Mucosa of rectum (tissue), 2 donors: ENCODE results near the gene GOT1.

ENCODE experiments used
- H3K27ac ChIP-seq, 2 donors: one replicate each; pipeline ENCODE4 v1.7.0; 2013; ENCODE audit warnings: inconsistent platforms in 2 of 2, low read depth in 2 of 2, low read length in 2 of 2
- H3K27me3 ChIP-seq, 2 donors: one replicate each; pipeline ENCODE4 v1.7.0; 2013; ENCODE audit warnings: low read length in 2 of 2; ENCODE audit not compliant: control insufficient read depth in 2 of 2, insufficient read depth in 2 of 2
- H3K36me3 ChIP-seq, 2 donors: one replicate each; pipeline ENCODE4 v1.7.0; 2013; ENCODE audit warnings: low read length in 2 of 2; ENCODE audit not compliant: control insufficient read depth in 2 of 2, insufficient read depth in 2 of 2
- H3K4me1 ChIP-seq, 2 donors: one replicate each; pipeline ENCODE4 v1.7.0; 2013; ENCODE audit warnings: low read length in 2 of 2, mild to moderate bottlenecking in 1 of 2; ENCODE audit not compliant: control insufficient read depth in 2 of 2, insufficient read depth in 2 of 2
- H3K4me3 ChIP-seq, 2 donors: one replicate each; pipeline ENCODE4 v1.7.0; 2013; ENCODE audit warnings: low read length in 2 of 2
- H3K9ac ChIP-seq, 2 donors: one replicate each; pipeline ENCODE4 v1.7.0; 2013; ENCODE audit warnings: low read length in 2 of 2, low read depth in 1 of 2, mild to moderate bottlenecking in 1 of 2
- H3K9me3 ChIP-seq, 2 donors: one replicate each; pipeline ENCODE4 v1.7.0; 2013; ENCODE audit warnings: low read length in 2 of 2; ENCODE audit not compliant: control insufficient read depth in 2 of 2
- donor health status: healthy.
- donor health status: Normal muscosa, but diverticular disease.

The GOT1 gene

DNA sequence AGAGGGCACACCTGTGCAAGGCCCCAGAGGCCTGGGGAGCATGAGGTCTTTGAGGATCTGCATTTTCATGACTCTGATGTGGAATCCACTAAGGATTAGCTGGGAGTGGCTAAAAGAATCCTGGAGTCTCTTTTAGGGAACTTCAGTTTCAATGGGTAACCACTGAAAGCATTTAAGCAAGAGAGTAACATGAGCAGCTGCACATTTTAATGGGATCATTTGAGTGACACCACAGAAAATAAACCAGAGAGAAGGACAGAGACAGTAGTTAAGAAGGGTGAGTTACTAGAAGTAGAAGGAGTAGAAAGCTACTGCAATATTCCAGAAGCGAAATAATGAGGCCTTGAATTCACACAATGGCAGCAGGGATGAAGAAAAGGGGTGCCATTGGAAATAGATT is 5.2 kb downstream of the GOT1 start:
- Histone ChIP-seq H3K4me1 (peaks cover 11% of the 10 kb centered on the region in 2 donors), H3K27me3 (no peaks in the 10 kb centered on the region), H3K27ac (no peak overlapping the region), H3K36me3 (peaks cover 27 to 33% of the 10 kb centered on the region in 2 donors), H3K9ac (no peak overlapping the region), H3K4me3 (no peak overlapping the region), H3K9me3 (no peaks in the 10 kb centered on the region)

DNA sequence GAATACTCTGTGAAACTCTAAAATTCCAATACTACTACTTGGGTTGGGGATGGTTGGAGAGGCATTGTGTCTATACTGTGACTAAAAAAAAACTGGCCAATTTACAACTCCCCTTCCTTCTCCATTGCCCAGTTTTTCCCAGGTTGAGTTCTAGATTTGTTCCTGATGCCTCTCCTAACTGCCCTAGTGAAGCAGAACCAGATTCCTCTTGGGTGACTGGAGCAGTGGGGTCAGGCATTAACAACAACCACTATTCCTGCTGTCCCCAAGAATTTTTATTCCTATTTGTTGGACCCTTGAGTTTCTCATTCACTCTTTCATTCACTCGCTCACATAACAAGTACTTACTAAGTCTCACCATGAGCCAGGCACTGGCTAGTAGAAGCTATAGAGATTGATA is 5.8 kb downstream of the GOT1 start:
- Histone ChIP-seq H3K36me3 (peaks cover 32 to 39% of the 10 kb centered on the region in 2 donors), H3K27ac (no peak overlapping the region), H3K4me1 (peaks cover 5% of the 10 kb centered on the region in 2 donors), H3K4me3 (no peak overlapping the region), H3K27me3 (no peaks in the 10 kb centered on the region), H3K9ac (no peak overlapping the region), H3K9me3 (no peaks in the 10 kb centered on the region)

DNA sequence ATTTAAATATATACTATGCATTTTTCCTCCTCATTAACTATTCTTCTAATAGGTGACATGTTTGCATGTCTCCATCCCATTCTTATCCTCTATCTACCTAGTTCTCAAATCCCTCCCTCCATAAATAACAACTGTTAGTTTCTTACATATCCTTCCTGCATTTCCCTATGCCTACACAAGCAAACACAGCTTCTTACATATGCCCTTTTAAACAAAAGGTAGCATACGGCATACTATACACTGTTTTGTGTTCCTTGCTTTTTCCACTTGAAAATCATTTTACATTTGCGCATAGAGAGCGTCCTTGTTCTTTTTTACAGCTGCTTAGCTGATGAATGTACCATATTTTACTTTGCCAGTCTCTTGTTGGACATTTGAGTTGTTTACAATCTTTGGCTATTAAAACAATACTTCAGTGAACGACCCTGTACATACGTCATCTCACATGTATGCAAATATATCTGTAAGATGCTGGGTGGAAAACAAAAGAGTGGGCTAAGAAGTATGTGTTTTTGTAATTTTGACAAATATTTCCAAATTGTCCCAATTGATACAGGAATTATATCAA is 7.8 kb downstream of the GOT1 start:
- Histone ChIP-seq H3K9me3 (no peaks in the 10 kb centered on the region), H3K36me3 (peaks cover 41 to 51% of the 10 kb centered on the region in 2 donors), H3K9ac (no peak overlapping the region)

DNA sequence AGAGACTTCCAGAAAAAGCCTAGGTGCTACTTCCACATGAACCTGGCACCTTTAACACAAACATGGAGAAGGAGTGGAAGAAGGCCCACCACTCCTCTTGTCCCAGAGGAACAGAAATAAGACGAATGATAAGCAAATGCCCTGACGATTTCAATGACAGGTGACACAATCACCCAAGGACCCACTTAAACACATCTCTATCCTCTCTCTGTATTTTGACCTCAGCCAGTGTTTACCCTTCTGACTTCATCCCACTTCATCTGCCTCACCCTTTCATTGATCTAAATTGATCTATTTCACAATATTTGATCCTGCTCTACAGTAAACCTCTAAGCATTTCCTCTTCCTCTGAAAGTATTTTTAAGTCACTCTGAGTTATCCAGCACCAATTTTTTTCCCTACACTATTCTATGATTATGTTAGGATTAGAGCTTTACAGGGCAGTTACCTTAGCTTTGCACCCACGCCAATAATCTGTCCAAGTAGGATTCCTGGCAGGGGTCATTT is 9.1 kb downstream of the GOT1 start:
- no peaks in the 10 kb centered on the region for H3K4me1 ChIP-seq
- no peaks in the 10 kb centered on the region for H3K9me3 ChIP-seq
- no peak overlapping the region for H3K9ac ChIP-seq

More for the DNA sequence above, 7.8 kb downstream of the GOT1 start:
- Histone ChIP-seq H3K27me3 (no peaks in the 10 kb centered on the region), H3K4me3 (no peak overlapping the region), H3K27ac (no peak overlapping the region), H3K4me1 (no peaks in the 10 kb centered on the region)

DNA sequence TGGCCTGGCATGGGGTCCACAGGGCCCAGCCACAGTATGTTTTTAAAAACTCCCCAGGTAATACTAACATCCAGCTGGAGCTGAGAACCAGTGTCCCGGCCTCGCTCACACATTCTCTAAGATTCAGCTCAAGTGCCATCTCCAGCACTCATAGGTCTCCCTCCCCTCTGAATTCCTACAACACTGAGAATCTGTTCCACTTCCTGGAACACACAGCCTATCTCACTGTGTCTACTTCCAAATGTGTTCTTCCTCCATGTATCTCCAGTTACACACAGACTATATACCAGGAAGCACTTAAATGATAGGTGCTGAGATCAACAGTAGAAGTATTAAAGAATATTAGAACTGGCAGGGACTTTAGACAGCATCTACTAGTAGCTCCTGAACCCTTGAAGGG is 10.7 kb downstream of the GOT1 start:
- Histone ChIP-seq H3K4me3 (no peak overlapping the region), H3K27me3 (no peaks in the 10 kb centered on the region), H3K9me3 (no peaks in the 10 kb centered on the region), H3K9ac (no peak overlapping the region), H3K27ac (no peak overlapping the region), H3K36me3 (peaks cover 32 to 38% of the 10 kb centered on the region in 2 donors), H3K4me1 (no peaks in the 10 kb centered on the region)

More for the DNA sequence above, 9.1 kb downstream of the GOT1 start:
- Histone ChIP-seq H3K4me3 (no peak overlapping the region), H3K27ac (no peak overlapping the region), H3K36me3 (peaks cover 40 to 51% of the 10 kb centered on the region in 2 donors), H3K27me3 (no peaks in the 10 kb centered on the region)

DNA sequence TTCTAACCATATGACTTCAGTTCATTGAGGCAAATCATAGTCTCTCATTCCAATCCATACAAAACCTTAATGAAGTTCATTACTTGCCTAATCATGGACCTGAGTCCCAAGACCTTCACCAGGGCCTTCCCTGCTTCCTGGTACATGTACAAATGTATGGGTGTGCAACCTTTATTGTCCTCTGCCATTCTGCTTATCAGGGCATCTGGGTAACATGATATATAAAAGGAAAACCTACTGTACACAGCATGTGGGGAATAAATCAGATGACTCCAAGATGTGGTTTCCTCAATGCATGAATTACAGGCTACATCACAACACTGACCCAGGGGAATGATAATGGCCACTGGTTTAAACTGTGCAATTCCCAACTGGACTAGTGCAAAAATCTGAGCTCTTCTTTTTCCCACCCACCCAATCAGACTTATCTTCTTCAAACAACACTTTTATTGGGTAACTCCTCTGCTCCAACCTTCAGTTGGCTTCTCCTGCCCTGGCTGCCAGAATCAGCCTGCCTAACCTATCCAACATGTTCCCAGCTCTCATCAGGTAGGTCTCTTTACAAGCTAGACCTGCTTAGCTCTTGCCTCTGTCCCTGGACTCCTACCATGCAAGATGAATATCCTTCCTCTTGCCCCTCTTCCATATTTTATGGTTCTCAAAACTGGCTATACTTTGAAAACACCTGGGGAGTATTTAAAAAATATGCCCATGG is 11.4 kb downstream of the GOT1 start:
- Histone ChIP-seq H3K4me3 (no peak overlapping the region), H3K27me3 (no peaks in the 10 kb centered on the region), H3K36me3 (peaks cover 32% of the 10 kb centered on the region in 2 donors), H3K4me1 (no peaks in the 10 kb centered on the region), H3K27ac (peak overlapping the region in 1 of 2 donors; percentile 15), H3K9me3 (no peaks in the 10 kb centered on the region), H3K9ac (no peak overlapping the region)

DNA sequence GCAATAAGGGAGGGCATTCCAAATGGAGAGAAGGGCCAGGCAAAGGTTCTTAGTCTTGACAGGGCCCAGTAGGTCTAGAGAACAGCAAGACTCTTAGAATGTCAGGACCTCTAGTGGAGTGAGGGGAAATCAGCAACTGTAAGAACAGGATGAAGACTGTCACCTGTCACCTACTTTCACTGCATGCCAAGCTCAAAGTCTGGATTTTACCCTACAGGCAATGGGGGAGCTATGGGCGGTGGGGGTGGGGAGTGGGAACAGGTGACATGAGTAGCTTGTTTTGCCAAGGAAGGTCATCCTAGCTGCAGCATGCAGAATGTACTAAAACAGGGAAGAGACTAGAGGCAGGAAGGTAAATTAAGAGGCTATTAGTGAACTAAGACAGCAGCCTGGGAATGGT is 18.3 kb downstream of the GOT1 start:
- Histone ChIP-seq H3K4me1 (peaks cover 0 to 2% of the 10 kb centered on the region in 2 donors), H3K9me3 (no peaks in the 10 kb centered on the region), H3K9ac (no peak overlapping the region), H3K27me3 (no peaks in the 10 kb centered on the region), H3K36me3 (peaks cover 8 to 12% of the 10 kb centered on the region in 2 donors), H3K4me3 (no peak overlapping the region), H3K27ac (no peak overlapping the region)

DNA sequence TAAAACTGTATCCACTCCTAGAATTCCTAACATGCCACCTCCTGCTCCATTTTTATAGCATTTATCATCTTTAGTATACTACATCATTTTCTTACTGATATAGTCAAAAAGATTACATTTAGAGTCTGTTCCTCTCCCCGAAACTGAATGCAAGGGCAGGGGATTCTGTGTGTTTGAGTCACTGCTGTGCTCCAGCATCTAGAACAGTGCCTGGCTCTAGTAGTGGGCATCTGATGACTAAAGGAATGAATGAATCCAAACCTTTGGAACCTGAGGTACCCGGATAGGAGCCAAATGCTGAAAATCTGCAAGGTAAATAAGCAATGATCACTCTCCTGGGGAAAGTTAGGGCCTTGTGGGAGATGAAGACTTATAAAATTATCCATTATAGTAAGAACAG is 18.9 kb downstream of the GOT1 start:
- Histone ChIP-seq H3K9me3 (no peaks in the 10 kb centered on the region), H3K4me3 (no peak overlapping the region), H3K27ac (no peak overlapping the region), H3K4me1 (peaks cover 0 to 2% of the 10 kb centered on the region in 2 donors), H3K27me3 (no peaks in the 10 kb centered on the region), H3K9ac (no peak overlapping the region), H3K36me3 (peaks cover 14 to 16% of the 10 kb centered on the region in 2 donors)

DNA sequence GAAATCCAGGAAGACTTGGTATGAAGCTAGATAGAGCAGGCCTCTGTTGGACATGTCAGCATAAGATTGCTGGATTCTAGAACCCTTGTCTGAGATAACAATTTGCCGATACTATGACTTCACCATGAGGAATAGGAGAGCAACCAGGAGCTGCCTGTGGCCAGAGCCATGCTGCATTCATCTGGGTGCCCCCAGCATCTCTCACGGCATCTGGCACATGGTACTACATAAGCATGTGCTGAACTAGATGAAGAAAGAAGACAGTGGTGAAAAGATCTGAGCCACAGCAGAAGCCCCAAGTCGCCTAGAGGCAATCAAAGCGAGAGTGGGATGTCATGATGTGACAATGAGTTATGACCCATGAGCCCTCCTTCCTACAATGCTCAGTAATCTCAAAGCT is 19.5 kb downstream of the GOT1 start:
- H3K9me3 ChIP-seq: no peaks in the 10 kb centered on the region
- no peak overlapping the region for H3K9ac ChIP-seq
- H3K27ac ChIP-seq: no peak overlapping the region
- H3K4me1 ChIP-seq: peaks cover 0 to 2% of the 10 kb centered on the region in 2 donors
- no peak overlapping the region for H3K4me3 ChIP-seq
- H3K27me3 ChIP-seq: no peaks in the 10 kb centered on the region
- peaks cover 21 to 22% of the 10 kb centered on the region in 2 donors for H3K36me3 ChIP-seq

DNA sequence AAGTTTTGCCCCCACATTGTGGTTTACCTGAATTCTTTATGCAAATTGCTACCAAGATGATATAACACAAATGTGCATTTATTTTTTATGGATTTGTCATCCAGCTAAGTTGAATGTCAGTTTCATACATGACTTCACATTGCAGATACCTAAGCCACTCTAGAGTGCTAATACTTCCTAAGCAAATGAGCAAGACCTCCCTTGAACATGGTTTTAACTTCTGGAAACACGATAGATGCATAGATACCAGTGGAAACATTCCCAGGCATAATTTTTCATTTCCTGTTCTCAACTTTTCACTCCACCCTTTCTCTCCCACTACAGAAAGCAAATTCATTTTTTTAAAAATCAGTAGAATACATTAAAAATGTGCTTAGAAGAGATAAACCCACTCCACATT is 20.3 kb downstream of the GOT1 start:
- Histone ChIP-seq H3K27ac (no peak overlapping the region), H3K4me1 (peaks cover 0 to 2% of the 10 kb centered on the region in 2 donors), H3K36me3 (peaks cover 28 to 29% of the 10 kb centered on the region in 2 donors), H3K27me3 (no peaks in the 10 kb centered on the region), H3K9me3 (no peaks in the 10 kb centered on the region), H3K4me3 (no peak overlapping the region), H3K9ac (no peak overlapping the region)
